WTC11 (cell line): ENCODE data around the gene KRT82. TPM values are rescaled to one million over a fixed set of nuclear protein-coding genes. Genes with fewer than 3 reads are reported as not detected.

ENCODE experiments used
- ATAC-seq: fragments of 200-7000 bp; cut with Tn5 transposase; 2 replicates; pipeline ENCODE4 v1.10.0; 2021; ENCODE audit warnings: mild to moderate bottlenecking, moderate library complexity
- CTCF ChIA-PET: fragments of 300-600 bp; sonication (Branson Sonifier 250); formaldehyde crosslinking; loops from one replicate; lab custom pipeline; 2021; ENCODE audit warnings: antibody characterized with exemption; lab: Charles Lee
- POLR2A ChIA-PET: fragments of 350-600 bp; sonication (Branson Sonifier 250); formaldehyde crosslinking; loops from one replicate; lab custom pipeline; 2021; ENCODE audit warnings: antibody characterized with exemption; lab: Charles Lee
- DNase-seq: peaks from one replicate; pipeline ENCODE4 v3.0.0; 2021; ENCODE audit warnings: low spot score
- H3K27ac Mint-ChIP-seq: 2 replicates; pipeline ENCODE4 v1.8.0; 2021; ENCODE audit warnings: mixed read lengths
- H3K27me3 Mint-ChIP-seq: 2 replicates; pipeline ENCODE4 v1.8.0; 2021; ENCODE audit warnings: low read depth, mild to moderate bottlenecking, moderate library complexity, mixed read lengths
- H3K36me3 Mint-ChIP-seq: 2 replicates; pipeline ENCODE4 v1.8.0; 2021; ENCODE audit warnings: mixed read lengths
- H3K4me1 Mint-ChIP-seq: 2 replicates; pipeline ENCODE4 v1.8.0; 2022; ENCODE audit warnings: mixed read lengths
- H3K4me3 Mint-ChIP-seq: 2 replicates; pipeline ENCODE4 v1.8.0; 2021; ENCODE audit warnings: mild to moderate bottlenecking, moderate library complexity, mixed read lengths
- H3K9me3 Mint-ChIP-seq: 2 replicates; pipeline ENCODE4 v1.8.0; 2021; ENCODE audit warnings: mixed read lengths
- ELF4 ChIP-seq: sonication (generic); formaldehyde crosslinking; IDR thresholded peaks from 2 replicates; pipeline ENCODE4 v1.8.1; 2022; ENCODE audit warnings: low read depth, mild to moderate bottlenecking, moderate library complexity, missing genetic modification reagents
- ESRRA ChIP-seq: sonication (generic); formaldehyde crosslinking; IDR thresholded peaks from 2 replicates; pipeline ENCODE4 v1.8.1; 2022; ENCODE audit warnings: mild to moderate bottlenecking, missing genetic modification reagents, borderline replicate concordance
- FOXK1 ChIP-seq: sonication (generic); formaldehyde crosslinking; IDR thresholded peaks from 2 replicates; pipeline ENCODE4 v1.8.0; 2022; ENCODE audit warnings: mild to moderate bottlenecking, moderate library complexity, missing genetic modification reagents
- FOXP1 ChIP-seq: sonication (generic); formaldehyde crosslinking; IDR thresholded peaks from 2 replicates; pipeline ENCODE4 v1.8.0; 2022; ENCODE audit warnings: missing genetic modification reagents, mild to moderate bottlenecking, moderate library complexity, borderline replicate concordance
- GABPB1 ChIP-seq: sonication (generic); formaldehyde crosslinking; IDR thresholded peaks from 2 replicates; pipeline ENCODE4 v1.8.1; 2023; ENCODE audit warnings: mild to moderate bottlenecking, missing genetic modification reagents
- TEAD1 ChIP-seq: sonication (generic); formaldehyde crosslinking; IDR thresholded peaks from 2 replicates; pipeline ENCODE4 v1.8.0; 2022; ENCODE audit warnings: mild to moderate bottlenecking, missing genetic modification reagents
- total RNA-seq: library from RNA; stranded (reverse); gene quantifications from 3 replicates; pipeline ENCODE4 v1.2.3, GENCODE V29; 2021
- TF ChIP-seq, protein P1 (sequence below): sonication (generic); formaldehyde crosslinking; IDR thresholded peaks from 2 replicates; pipeline ENCODE4 v1.8.0; 2022; ENCODE audit warnings: mild to moderate bottlenecking, missing genetic modification reagents
- TF ChIP-seq, protein P2 (sequence below): sonication (generic); formaldehyde crosslinking; IDR thresholded peaks from 2 replicates; pipeline ENCODE4 v1.8.0; 2023; ENCODE audit warnings: mild to moderate bottlenecking, missing genetic modification reagents
- TF ChIP-seq, protein P3 (sequence below): sonication (generic); formaldehyde crosslinking; IDR thresholded peaks from 2 replicates; pipeline ENCODE4 v1.8.1; 2023; ENCODE audit warnings: mild to moderate bottlenecking, missing genetic modification reagents
- TF ChIP-seq, protein P4 (sequence below): sonication (generic); formaldehyde crosslinking; IDR thresholded peaks from 2 replicates; pipeline ENCODE4 v1.8.1; 2023; ENCODE audit warnings: mild to moderate bottlenecking, missing genetic modification reagents
- TF ChIP-seq, protein P5 (sequence below): fragments of 250-450 bp; sonication (Bioruptor Pico); IDR thresholded peaks from 2 replicates; pipeline ENCODE4 v1.9.0; 2021; ENCODE audit warnings: moderate library complexity, mild to moderate bottlenecking, inconsistent platforms, borderline replicate concordance
- TF ChIP-seq, protein P6 (sequence below): sonication (generic); formaldehyde crosslinking; IDR thresholded peaks from 2 replicates; pipeline ENCODE4 v1.8.1; 2022; ENCODE audit warnings: mild to moderate bottlenecking, moderate library complexity, missing genetic modification reagents
- TF ChIP-seq, protein P7 (sequence below): sonication (generic); formaldehyde crosslinking; IDR thresholded peaks from 2 replicates; pipeline ENCODE4 v1.8.0; 2022; ENCODE audit warnings: mild to moderate bottlenecking, missing genetic modification reagents
- TF ChIP-seq, protein P8 (sequence below): sonication (generic); formaldehyde crosslinking; IDR thresholded peaks from 2 replicates; pipeline ENCODE4 v1.8.0; 2022; ENCODE audit warnings: mild to moderate bottlenecking, missing genetic modification reagents

KRT82 gene
- total RNA-seq, 1 experiment from 2014 or later: not detected

DNA sequence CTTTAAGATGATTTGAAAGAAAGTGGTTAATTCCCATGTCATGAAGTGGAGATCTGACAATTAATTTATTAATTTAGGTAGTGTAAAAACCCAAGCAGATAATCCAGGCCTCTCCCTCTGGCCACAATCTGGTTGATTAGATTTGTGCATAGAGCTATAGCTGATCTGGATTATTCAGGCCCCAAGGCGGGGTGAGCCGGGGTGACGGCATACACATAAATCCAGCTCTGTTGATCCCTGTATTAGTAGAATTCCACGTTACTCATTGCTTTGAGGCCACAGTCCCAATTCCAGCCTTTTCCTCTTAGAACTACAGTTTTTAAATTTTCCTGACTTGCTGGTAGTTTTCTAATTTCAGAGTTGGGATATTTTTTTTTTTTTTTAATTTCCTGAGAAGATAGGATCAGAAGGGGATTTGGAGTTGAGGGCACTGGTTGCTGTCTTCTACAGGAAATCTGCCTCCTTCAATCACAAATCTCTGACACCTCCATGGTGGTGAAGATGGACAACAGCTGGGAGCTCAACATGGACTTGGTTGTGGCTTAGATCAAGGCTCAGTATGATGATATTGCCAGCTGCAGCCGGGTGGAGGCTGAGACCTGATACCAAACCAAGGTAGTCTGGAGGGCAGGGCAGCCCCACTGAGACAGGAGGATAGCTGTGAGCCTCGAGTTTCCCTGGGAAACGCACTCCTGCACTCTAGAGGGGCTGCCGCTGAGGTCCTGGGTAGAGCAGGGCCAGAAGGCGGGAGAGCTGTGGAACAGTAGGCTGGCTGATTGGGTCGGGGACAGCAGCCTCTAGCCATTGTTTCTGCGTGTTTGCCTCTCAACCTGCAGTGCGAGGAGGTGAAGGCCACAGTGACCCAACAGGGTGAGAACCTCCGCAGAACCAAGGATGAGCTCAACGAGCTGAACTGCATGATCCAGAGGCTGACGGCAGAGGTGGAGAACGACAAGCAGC is 58.3 kb downstream of the KRT82 start:
- peaks cover 12% of the 10 kb centered on the region for H3K9me3 Mint-ChIP-seq
- H3K27me3 Mint-ChIP-seq: no peaks in the 10 kb centered on the region
- ATAC-seq (no peak), DNase-seq (no peak)
- H3K36me3 Mint-ChIP-seq: peaks cover 3% of the 10 kb centered on the region; the same call in 1 of the 2 replicates
- no peak overlapping the region for H3K27ac Mint-ChIP-seq
- CTCF ChIA-PET: interaction anchor here (0.5 to 1.4 kb wide), 7 partner anchors 14 to 651 kb away, joined by 3 to 6 read pairs (median 4); no protein-coding TSS in a partner anchor
- POLR2A ChIA-PET: interaction anchor here (0.7 kb wide), 1 partner anchor 1854 kb away, joined by 3 read pairs; no protein-coding TSS in a partner anchor
- TF ChIP-seq, protein P1, sequence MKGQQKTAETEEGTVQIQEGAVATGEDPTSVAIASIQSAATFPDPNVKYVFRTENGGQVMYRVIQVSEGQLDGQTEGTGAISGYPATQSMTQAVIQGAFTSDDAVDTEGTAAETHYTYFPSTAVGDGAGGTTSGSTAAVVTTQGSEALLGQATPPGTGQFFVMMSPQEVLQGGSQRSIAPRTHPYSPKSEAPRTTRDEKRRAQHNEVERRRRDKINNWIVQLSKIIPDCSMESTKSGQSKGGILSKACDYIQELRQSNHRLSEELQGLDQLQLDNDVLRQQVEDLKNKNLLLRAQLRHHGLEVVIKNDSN (CRISPR knock-in tag): no peak
- TF ChIP-seq, protein P2, sequence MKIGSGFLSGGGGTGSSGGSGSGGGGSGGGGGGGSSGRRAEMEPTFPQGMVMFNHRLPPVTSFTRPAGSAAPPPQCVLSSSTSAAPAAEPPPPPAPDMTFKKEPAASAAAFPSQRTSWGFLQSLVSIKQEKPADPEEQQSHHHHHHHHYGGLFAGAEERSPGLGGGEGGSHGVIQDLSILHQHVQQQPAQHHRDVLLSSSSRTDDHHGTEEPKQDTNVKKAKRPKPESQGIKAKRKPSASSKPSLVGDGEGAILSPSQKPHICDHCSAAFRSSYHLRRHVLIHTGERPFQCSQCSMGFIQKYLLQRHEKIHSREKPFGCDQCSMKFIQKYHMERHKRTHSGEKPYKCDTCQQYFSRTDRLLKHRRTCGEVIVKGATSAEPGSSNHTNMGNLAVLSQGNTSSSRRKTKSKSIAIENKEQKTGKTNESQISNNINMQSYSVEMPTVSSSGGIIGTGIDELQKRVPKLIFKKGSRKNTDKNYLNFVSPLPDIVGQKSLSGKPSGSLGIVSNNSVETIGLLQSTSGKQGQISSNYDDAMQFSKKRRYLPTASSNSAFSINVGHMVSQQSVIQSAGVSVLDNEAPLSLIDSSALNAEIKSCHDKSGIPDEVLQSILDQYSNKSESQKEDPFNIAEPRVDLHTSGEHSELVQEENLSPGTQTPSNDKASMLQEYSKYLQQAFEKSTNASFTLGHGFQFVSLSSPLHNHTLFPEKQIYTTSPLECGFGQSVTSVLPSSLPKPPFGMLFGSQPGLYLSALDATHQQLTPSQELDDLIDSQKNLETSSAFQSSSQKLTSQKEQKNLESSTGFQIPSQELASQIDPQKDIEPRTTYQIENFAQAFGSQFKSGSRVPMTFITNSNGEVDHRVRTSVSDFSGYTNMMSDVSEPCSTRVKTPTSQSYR (CRISPR knock-in tag): no peak
- TF ChIP-seq ESRRA (CRISPR knock-in tag): no peak
- no peak for TF ChIP-seq FOXP1 (CRISPR knock-in tag)
- TF ChIP-seq, protein P3, sequence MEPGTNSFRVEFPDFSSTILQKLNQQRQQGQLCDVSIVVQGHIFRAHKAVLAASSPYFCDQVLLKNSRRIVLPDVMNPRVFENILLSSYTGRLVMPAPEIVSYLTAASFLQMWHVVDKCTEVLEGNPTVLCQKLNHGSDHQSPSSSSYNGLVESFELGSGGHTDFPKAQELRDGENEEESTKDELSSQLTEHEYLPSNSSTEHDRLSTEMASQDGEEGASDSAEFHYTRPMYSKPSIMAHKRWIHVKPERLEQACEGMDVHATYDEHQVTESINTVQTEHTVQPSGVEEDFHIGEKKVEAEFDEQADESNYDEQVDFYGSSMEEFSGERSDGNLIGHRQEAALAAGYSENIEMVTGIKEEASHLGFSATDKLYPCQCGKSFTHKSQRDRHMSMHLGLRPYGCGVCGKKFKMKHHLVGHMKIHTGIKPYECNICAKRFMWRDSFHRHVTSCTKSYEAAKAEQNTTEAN (CRISPR knock-in tag): no peak
- TF ChIP-seq ELF4 (CRISPR knock-in tag): no peak
- TF ChIP-seq, protein P4, sequence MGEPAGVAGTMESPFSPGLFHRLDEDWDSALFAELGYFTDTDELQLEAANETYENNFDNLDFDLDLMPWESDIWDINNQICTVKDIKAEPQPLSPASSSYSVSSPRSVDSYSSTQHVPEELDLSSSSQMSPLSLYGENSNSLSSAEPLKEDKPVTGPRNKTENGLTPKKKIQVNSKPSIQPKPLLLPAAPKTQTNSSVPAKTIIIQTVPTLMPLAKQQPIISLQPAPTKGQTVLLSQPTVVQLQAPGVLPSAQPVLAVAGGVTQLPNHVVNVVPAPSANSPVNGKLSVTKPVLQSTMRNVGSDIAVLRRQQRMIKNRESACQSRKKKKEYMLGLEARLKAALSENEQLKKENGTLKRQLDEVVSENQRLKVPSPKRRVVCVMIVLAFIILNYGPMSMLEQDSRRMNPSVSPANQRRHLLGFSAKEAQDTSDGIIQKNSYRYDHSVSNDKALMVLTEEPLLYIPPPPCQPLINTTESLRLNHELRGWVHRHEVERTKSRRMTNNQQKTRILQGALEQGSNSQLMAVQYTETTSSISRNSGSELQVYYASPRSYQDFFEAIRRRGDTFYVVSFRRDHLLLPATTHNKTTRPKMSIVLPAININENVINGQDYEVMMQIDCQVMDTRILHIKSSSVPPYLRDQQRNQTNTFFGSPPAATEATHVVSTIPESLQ (CRISPR knock-in tag): no peak
- TF ChIP-seq, protein P5, sequence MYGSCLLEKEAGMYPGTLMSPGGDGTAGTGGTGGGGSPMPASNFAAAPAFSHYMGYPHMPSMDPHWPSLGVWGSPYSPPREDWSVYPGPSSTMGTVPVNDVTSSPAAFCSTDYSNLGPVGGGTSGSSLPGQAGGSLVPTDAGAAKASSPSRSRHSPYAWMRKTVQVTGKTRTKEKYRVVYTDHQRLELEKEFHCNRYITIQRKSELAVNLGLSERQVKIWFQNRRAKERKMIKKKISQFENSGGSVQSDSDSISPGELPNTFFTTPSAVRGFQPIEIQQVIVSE (CRISPR knock-in tag): no peak
- TF ChIP-seq, all 79 proteins: peak for 0
- H3K4me1 Mint-ChIP-seq: no peaks in the 10 kb centered on the region
- no peak overlapping the region for H3K4me3 Mint-ChIP-seq

DNA sequence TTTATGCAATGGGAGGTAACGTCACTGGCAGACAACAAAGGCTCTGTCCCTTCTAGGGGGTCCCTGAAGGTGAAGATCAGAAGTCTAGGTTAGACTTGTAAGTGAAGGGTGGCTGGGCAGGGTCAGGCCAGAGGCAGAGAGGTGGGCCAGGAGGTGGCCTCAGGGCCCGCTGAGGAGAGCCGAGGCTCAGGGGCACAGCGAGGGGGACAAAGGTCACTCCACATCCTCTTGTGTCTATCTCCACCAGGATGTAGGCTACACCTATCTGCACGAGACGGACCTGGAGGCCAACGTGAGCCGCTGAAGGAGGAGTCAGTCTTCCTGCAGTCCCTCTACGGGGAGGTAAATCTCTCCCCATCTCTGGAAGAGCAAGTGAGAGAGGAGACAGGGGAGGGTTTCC is 59.1 kb downstream of the KRT82 start:
- Mint-ChIP-seq H3K27ac (no peak overlapping the region), H3K4me1 (no peaks in the 10 kb centered on the region), H3K36me3 (peaks cover 3% of the 10 kb centered on the region; the same call in 1 of the 2 replicates), H3K4me3 (no peak overlapping the region), H3K27me3 (no peaks in the 10 kb centered on the region), H3K9me3 (peaks cover 13% of the 10 kb centered on the region)
- no peak for DNase-seq
- CTCF ChIA-PET: interaction anchor here (1.2 kb wide), 1 partner anchor 191 kb away, joined by 5 read pairs; no protein-coding TSS in a partner anchor
- ATAC-seq: no peak
- POLR2A ChIA-PET: no interaction called here
- no peak for TF ChIP-seq FOXK1 (CRISPR knock-in tag)
- no peak for TF ChIP-seq TEAD1
- TF ChIP-seq, protein P6, sequence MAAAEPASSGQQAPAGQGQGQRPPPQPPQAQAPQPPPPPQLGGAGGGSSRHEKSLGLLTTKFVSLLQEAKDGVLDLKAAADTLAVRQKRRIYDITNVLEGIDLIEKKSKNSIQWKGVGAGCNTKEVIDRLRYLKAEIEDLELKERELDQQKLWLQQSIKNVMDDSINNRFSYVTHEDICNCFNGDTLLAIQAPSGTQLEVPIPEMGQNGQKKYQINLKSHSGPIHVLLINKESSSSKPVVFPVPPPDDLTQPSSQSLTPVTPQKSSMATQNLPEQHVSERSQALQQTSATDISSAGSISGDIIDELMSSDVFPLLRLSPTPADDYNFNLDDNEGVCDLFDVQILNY: no peak
- TF ChIP-seq, protein P7, sequence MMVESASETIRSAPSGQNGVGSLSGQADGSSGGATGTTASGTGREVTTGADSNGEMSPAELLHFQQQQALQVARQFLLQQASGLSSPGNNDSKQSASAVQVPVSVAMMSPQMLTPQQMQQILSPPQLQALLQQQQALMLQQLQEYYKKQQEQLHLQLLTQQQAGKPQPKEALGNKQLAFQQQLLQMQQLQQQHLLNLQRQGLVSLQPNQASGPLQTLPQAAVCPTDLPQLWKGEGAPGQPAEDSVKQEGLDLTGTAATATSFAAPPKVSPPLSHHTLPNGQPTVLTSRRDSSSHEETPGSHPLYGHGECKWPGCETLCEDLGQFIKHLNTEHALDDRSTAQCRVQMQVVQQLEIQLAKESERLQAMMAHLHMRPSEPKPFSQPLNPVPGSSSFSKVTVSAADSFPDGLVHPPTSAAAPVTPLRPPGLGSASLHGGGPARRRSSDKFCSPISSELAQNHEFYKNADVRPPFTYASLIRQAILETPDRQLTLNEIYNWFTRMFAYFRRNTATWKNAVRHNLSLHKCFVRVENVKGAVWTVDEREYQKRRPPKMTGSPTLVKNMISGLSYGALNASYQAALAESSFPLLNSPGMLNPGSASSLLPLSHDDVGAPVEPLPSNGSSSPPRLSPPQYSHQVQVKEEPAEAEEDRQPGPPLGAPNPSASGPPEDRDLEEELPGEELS: no peak
- TF ChIP-seq, protein P3 (CRISPR knock-in tag): no peak
- TF ChIP-seq, protein P8, sequence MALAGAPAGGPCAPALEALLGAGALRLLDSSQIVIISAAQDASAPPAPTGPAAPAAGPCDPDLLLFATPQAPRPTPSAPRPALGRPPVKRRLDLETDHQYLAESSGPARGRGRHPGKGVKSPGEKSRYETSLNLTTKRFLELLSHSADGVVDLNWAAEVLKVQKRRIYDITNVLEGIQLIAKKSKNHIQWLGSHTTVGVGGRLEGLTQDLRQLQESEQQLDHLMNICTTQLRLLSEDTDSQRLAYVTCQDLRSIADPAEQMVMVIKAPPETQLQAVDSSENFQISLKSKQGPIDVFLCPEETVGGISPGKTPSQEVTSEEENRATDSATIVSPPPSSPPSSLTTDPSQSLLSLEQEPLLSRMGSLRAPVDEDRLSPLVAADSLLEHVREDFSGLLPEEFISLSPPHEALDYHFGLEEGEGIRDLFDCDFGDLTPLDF (CRISPR knock-in tag): no peak
- TF ChIP-seq, protein P2 (CRISPR knock-in tag): no peak
- no peak for TF ChIP-seq GABPB1 (CRISPR knock-in tag)
